Stimulated activated CD4-positive, alpha-beta T cell treated with anti-CD3 and anti-CD28 coated beads, Interleukin-15, amount 100 ng/mL, for 24 hours (primary cell): Measurements from ENCODE around the gene DRG2.
A peak's percentile ranks its signal among the peaks of the same experiment; 100 is the strongest.

ENCODE experiments used
- DNase-seq: peaks from one replicate; pipeline ENCODE4 v3.0.0-alpha.2; 2020

DRG2 gene

DNA sequence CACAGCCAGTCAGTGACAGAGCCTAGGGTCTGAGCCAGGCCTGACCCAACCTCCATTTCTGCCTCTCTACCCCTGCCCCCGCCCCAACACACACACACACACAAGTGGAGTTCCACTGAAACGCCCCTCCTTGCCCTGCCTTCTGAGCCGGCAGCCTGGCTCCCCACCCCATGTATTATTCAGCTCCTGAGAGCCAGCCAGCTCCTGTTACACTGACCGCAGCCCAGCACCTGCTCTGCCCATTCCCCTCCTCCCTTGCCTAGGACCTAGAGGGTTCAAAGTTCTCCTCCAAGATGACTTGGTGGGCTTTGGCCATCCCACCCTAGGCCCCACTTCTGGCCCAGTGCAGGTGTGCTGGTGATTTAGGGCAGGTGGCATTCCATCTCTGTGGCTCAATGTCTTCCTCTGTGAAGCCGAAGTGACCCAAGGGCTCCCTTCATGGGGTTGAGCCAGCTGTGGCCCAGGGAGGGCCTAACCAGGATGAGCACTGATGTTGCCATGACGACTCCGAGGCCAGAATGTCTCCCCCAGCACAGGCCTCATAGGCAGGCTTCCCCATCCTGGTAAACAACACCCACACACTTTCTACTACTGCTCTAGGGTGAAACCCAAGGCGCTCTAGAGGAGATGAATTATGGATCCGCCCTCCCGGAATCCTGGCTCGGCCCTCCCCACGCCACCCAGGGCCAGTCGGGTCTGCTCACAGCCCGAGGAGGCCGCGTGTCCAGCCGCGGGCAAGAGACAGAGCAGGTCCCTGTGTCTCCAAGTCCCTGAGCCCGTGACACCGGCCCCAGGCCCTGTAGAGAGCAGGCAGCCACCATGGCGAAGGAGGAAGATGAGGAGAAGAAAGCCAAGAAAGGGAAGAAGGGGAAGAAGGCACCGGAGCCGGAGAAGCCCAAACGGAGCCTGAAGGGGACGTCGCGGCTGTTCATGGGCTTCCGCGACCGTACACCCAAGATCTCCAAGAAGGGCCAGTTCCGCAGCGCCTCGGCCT, 30.5 kb downstream of the DRG2 start:
- no peak for DNase-seq

DNA sequence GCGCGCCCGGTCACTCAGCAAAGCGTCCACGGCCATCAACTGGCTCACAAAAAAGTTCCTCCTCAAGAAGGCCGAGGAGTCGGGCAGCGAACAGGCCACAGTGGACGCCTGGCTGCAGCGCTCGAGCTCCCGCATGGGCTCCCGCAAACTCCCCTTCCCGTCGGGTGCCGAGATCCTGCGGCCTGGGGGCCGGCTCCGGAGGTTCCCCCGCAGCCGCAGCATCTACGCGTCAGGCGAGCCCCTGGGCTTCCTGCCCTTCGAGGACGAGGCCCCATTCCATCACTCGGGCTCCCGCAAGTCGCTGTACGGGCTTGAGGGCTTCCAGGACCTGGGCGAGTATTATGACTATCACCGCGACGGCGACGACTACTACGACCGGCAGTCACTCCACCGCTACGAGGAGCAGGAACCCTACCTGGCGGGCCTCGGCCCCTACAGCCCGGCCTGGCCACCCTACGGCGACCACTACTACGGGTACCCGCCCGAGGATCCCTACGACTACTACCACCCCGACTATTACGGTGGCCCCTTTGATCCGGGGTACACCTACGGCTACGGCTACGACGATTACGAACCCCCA, 31.5 kb downstream of the DRG2 start:
- no peak for DNase-seq

DNA sequence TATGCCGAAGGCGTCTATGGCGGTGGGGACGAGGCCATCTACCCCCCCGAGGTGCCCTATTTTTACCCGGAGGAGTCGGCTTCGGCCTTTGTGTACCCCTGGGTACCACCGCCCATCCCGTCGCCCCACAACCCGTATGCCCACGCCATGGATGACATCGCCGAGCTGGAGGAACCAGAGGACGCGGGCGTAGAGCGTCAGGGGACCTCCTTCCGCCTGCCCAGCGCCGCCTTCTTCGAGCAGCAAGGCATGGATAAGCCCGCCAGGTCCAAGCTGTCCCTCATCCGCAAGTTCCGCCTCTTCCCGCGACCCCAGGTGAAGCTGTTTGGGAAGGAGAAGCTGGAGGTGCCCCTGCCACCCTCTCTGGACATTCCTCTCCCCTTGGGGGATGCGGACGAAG, 32.2 kb downstream of the DRG2 start:
- DNase-seq, result no peak

GRCh38 chr17:18120461-18121017, 32.8 kb downstream of the DRG2 start:
- DNase-seq, result no peak

DNA sequence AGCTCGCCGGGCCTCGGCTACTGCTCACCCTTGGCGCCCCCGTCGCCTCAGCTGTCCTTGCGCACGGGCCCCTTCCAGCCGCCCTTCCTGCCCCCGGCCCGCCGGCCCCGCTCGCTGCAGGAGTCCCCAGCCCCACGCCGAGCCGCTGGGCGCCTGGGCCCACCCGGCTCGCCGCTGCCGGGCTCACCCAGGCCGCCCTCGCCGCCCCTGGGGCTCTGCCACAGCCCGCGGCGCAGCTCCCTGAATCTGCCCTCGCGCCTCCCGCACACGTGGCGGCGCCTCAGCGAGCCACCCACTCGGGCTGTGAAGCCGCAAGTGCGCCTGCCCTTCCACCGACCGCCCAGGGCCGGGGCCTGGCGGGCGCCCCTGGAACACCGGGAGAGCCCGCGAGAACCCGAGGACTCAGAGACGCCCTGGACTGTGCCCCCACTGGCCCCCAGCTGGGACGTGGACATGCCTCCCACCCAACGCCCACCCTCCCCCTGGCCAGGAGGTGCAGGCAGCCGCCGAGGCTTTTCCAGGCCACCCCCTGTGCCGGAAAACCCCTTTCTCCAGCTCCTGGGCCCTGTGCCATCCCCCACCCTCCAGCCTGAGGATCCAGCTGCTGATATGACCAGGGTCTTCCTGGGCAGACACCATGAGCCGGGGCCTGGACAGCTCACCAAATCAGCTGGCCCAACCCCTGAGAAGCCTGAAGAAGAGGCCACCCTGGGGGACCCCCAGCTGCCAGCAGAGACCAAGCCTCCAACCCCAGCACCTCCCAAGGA, 33.6 kb downstream of the DRG2 start:
- no peak for DNase-seq

DNA sequence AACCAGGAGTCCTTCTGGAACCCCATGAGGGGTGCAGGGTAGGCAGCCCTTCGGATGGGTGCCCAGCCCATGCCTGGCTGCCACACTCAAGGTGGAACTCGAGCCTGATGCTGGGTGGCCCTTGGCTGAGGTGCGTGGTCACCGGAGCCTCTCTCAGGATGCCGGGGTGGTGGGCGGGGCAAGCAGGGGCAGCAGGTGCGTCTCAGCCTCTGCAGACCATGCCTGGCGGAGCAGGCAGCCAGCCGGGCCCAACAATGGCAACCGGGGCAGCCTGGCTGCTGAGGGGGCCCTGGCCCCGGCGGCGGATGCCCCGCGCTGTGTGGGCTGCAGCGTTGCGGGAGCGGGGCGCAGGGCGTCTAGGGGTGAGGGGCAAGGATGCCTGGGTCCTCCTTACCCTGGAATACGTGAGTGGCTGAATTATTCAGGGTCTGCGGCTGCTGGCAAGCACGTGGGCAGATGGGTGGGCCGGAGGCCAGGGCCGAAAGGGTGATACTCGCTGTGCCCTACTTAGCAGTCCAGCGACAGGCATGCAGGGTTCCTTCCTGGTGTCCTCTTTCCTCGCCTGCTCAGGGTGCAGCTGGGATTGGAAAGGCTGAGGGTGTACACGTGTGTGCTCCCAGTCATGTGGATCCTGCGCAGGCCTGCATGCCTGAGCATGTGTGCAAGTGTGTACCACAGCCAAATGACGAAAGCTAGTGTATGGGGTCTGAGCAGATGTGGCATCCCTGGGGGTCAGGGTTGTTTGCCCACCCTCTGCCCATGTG, 35.4 kb downstream of the DRG2 start:
- DNase-seq, result no peak

GRCh38 chr17:18124345-18125126, 36.8 kb downstream of the DRG2 start:
- no peak for DNase-seq

- no peak for DNase-seq
These were observed 41.3 kb downstream of the DRG2 start for GRCh38 chr17:18129041-18129502.

DNA sequence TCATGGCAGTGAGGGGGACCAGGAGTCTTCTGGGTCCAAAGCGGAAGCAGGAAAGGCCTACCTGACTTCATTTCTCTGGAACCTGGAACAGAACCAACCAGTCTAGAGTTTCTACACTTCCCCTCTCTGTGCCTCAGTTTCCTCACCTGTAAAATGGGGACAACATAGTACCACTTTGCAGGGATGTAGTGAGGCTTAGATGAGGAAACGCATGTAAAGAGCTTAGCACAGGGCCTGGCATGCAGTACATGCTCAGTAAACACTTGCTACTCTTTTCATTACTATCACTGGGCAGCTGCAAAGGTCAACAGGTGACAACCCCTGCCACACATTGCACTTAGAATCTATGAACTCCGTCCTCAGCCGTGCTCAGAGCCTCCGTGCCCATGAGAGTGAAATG, 45.0 kb downstream of the DRG2 start:
- no peak for DNase-seq

GRCh38 chr17:18136357-18136756, 48.6 kb downstream of the DRG2 start:
- no peak for DNase-seq

DNA sequence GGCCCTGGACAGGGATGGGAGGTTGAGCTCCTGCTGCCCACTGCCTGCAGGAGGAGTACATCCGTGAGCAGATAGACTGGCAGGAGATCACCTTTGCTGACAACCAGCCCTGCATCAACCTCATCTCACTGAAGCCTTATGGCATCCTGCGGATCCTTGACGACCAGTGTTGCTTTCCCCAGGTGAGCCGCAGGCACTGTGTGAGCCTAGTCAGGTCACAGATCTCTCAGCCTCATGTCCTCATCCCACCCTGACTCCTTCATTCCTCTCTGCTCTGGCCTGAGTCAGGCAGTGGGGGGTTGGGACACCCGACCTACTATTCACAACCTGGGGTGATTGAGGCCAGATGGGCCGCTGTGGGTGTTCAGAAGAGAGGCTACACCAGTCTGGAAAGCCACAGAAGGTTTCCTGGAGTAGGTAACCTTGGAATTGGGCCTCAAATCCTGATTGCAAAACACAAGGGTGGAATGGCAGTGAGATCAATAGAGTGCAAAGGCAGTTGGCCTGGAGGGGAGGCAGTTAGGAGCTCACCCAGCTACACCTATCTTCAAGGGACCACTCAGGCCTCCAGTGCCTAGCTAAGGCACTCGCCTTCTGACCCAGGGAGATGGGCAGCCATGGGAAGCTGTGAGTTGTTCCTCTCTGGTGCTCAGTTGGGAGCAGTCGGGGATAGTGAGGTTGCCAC, 50.5 kb downstream of the DRG2 start:
- DNase-seq, result no peak

DNA sequence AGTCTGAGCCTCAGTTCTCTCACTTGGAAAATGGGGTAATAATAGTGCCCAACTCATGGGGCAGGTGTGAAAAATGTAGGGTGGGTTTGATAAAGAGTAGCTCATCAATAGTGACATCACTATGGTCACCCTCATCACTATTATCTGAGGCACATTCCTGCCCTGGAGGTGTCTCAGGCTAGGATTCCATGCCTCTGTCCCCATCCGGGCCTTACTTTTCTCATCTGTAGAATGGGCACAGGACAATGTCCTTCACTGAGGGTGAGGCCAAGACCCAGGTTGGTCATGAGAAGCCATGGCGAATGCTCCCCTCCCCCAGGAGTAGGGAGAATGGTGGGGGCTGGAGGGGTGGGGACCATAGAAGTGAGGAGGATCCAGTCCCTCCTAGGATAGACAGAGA, 51.3 kb downstream of the DRG2 start:
- no peak for DNase-seq

DNA sequence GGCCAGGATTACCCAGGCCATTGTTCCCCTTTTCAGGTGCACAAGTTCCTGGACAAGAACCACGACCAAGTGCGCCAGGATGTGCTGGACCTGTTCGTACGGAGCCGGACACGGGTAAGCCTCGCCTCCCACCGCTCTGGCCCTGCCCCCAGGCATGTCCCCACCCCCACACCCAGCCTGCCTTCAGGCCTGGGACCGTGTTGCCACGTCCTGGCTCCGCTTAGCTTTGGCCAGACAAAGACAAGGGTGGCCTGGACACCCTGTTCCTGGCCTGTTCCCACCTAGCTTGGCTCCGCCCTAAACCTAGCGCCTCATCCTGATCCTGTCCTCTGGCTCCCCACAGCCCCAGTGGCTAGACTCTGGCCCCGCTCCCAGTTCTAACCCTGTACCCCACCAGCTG, 51.8 kb downstream of the DRG2 start:
- no peak for DNase-seq

DNA sequence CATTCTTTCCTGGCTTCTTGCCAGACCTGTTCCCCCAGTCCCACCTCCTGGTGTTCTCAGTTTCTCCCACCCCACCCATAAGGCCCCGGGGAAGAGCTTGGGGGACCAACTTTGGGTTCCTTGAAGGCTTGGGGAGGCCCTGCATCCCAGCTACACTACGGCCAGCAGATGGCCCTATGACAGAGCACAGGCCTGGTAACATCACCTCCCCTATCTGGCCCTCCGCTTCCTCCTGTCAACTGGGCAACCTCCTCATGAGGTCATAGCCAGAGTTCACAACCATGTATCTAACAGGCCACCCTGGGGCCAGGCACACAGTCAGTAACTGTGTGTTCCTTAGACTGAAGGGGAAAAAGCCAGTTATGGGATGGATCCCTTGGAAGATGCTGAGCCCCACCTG, 52.2 kb downstream of the DRG2 start:
- no peak for DNase-seq

DNA sequence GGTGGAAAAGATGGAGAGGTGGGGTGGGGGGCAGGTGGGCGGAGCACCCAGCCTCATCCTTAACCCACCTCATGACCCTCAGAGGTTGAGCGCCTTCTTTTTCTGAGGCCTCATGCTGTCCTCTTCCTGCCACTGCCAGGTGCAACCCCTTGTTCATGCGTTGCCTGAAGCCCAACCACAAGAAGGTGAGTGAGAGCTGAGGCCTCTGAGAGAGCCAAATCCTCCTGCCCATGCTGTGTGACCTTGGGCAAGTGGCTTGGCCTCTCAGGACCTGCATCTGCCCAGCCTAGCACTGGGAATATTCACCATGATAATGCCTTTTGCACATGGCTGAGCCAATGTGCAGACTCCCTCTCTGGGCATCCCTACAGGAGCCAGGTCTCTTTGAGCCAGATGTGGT, 52.9 kb downstream of the DRG2 start:
- no peak for DNase-seq

DNA sequence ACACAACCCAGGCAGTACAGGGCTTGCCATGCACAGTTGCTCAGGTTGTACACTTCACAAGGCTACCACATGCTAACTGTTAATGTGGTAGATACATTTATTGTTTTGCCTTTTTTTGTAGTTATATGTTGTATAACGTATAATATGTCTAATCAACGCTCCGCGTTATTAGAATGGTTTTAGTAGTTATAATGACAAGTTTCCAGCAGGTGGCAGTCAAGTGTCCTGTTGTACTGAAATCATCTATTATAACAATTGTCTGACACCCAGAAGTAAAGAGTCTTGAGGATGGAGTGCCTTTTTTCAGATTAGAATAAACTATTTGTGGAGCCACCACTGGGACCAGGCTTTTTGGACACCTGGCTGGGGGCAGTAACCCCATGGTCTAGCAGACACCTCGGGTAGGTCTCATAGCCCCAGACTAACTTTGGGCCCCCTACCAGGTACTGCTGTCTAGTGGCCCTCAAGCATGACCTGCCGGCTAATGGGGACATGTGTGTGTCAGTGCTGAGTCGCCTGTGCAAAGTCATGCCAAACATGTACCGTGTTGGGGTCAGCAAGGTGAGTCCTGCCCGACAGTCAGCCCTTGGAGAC, 53.6 kb downstream of the DRG2 start:
- DNase-seq, result peak; percentile 37

- DNase-seq, result no peak
These were observed 54.7 kb downstream of the DRG2 start for GRCh38 chr17:18142417-18142816.

GRCh38 chr17:18143044-18143936, 55.5 kb downstream of the DRG2 start:
- no peak for DNase-seq

GRCh38 chr17:18144261-18144660, 56.5 kb downstream of the DRG2 start:
- DNase-seq, result no peak

DNA sequence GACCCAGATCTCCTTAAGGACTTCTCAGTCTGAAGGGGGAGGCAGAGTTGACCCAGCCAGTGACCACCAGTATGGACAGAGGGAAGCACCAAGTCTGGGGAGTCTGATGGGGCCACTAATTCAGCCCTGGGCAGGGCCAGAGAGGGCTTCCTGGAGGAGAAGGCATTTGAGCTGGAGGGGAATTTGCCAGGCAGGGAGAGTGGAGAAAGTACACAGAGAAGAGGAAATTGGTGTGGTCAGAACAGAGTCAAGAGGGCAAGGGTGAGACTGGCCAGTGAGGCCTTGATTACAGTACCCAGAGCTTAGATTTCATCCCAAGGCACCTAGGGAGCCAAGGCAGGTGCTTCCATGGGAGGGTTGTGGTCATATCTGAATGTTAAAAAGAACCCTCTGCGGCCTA, 57.1 kb downstream of the DRG2 start:
- no peak for DNase-seq
